HepG2 (cell line): ENCODE measurements around the gene BEST2. TPM values are rescaled to one million over a fixed set of nuclear protein-coding genes. Genes with fewer than 3 reads are reported as not detected.

Source experiments
- ARNT ChIP-seq: fragments of 450-650 bp; IDR thresholded peaks from 2 replicates; pipeline ENCODE4 v1.6.1; 2017
- CERS6 ChIP-seq: sonication (generic); formaldehyde crosslinking; IDR thresholded peaks from 2 replicates; pipeline ENCODE4 v1.5.0; 2020; ENCODE audit warnings: missing genetic modification reagents
- DNMT3B ChIP-seq: conservative IDR thresholded peaks from 2 replicates; pipeline ENCODE4 v1.6.1; 2016; ENCODE audit warnings: missing biosample characterization, control low read depth
- FOXK1 ChIP-seq: sonication (generic); formaldehyde crosslinking; IDR thresholded peaks from 2 replicates; pipeline ENCODE4 v1.4.0; 2020; ENCODE audit warnings: low read depth, missing genetic modification reagents, borderline replicate concordance
- HNRNPK ChIP-seq: fragments of 200-400 bp; formaldehyde crosslinking; IDR thresholded peaks from 2 replicates; pipeline ENCODE4 v1.6.1; 2018; ENCODE audit warnings: low read length, low read depth, moderate library complexity, mild to moderate bottlenecking; ENCODE audit not compliant: poor library complexity, severe bottlenecking
- KAT7 ChIP-seq: IDR thresholded peaks from 2 replicates; pipeline ENCODE4 v1.6.1; 2018; ENCODE audit warnings: borderline replicate concordance, missing compliant biosample characterization
- KLF6 ChIP-seq: IDR thresholded peaks from 2 replicates; pipeline ENCODE4 v1.8.0; 2016; ENCODE audit warnings: missing biosample characterization, missing genetic modification reagents
- LCORL ChIP-seq, 2 experiments: fragments of 450-650 bp in 1 of 2; sonication (generic) in 1 of 2; formaldehyde crosslinking in 1 of 2; IDR thresholded peaks; 2 replicates each; pipeline versions ENCODE4 v1.5.0 to v1.6.1; 2017 to 2020; ENCODE audit warnings: antibody characterized with exemption in 1 of 2, missing genetic modification reagents in 1 of 2
- MXD3 ChIP-seq: IDR thresholded peaks from 2 replicates; pipeline ENCODE4 v1.6.1; 2016; ENCODE audit warnings: mild to moderate bottlenecking, missing biosample characterization, missing genetic modification reagents
- NFIB ChIP-seq: sonication (generic); formaldehyde crosslinking; IDR thresholded peaks from 2 replicates; pipeline ENCODE4 v1.9.0; 2021; ENCODE audit warnings: missing genetic modification reagents, mild to moderate bottlenecking, borderline replicate concordance
- PHB2 ChIP-seq: fragments of 450-650 bp; IDR thresholded peaks from 2 replicates; pipeline ENCODE4 v1.6.1; 2018; ENCODE audit not compliant: partially characterized antibody
- PRPF4 ChIP-seq: fragments of 200-400 bp; formaldehyde crosslinking; IDR thresholded peaks from 2 replicates; pipeline ENCODE4 v1.6.1; 2016; ENCODE audit warnings: low read length, low read depth; ENCODE audit not compliant: poor library complexity, severe bottlenecking
- RBAK ChIP-seq: sonication (generic); formaldehyde crosslinking; IDR thresholded peaks from 2 replicates; pipeline ENCODE4 v1.5.1; 2020; ENCODE audit warnings: mild to moderate bottlenecking, missing genetic modification reagents
- SIN3A ChIP-seq: IDR thresholded peaks from 2 replicates; pipeline ENCODE4 v1.6.1; 2011; ENCODE audit warnings: low read depth, mild to moderate bottlenecking, control low read depth, low read length, borderline replicate concordance
- SSRP1 ChIP-seq: IDR thresholded peaks from 2 replicates; pipeline ENCODE4 v1.6.1; 2016; ENCODE audit warnings: control low read depth
- UBTF ChIP-seq: sonication (generic); formaldehyde crosslinking; IDR thresholded peaks from 2 replicates; pipeline ENCODE4 v1.4.0; 2020; ENCODE audit warnings: mild to moderate bottlenecking, missing genetic modification reagents
- ZBTB39 ChIP-seq: sonication (generic); formaldehyde crosslinking; IDR thresholded peaks from 2 replicates; pipeline ENCODE4 v1.5.0; 2020; ENCODE audit warnings: missing genetic modification reagents
- ZMYM3 ChIP-seq: sonication (generic); formaldehyde crosslinking; IDR thresholded peaks from 2 replicates; pipeline ENCODE4 v1.5.1; 2020; ENCODE audit warnings: mild to moderate bottlenecking, missing genetic modification reagents
- ZNF121 ChIP-seq: sonication (generic); formaldehyde crosslinking; IDR thresholded peaks from 2 replicates; pipeline ENCODE4 v1.5.0; 2020; ENCODE audit warnings: mild to moderate bottlenecking, missing genetic modification reagents
- ZNF205 ChIP-seq: IDR thresholded peaks from 2 replicates; pipeline ENCODE4 v1.6.1; 2018; ENCODE audit warnings: missing biosample characterization, missing genetic modification reagents
- ZNF224 ChIP-seq: sonication (generic); formaldehyde crosslinking; IDR thresholded peaks from 2 replicates; pipeline ENCODE4 v1.5.0; 2020; ENCODE audit warnings: mild to moderate bottlenecking, missing genetic modification reagents
- ZNF350 ChIP-seq: sonication (generic); formaldehyde crosslinking; IDR thresholded peaks from 2 replicates; pipeline ENCODE4 v1.4.0; 2020; ENCODE audit warnings: mild to moderate bottlenecking, low read depth, missing genetic modification reagents, borderline replicate concordance
- ZNF512 ChIP-seq: sonication (generic); formaldehyde crosslinking; IDR thresholded peaks from 2 replicates; pipeline ENCODE4 v1.4.0; 2020; ENCODE audit warnings: mild to moderate bottlenecking, missing genetic modification reagents
- polyA plus RNA-seq, 8 experiments: library from polyadenylated mRNA; depleted of rRNA in 3 of 8; stranded (reverse) in 7 of 8; unstranded in 1 of 8; fragments of >200 nt; fragmentation: Illumina TruSeq in 4 of 8; extraction: Trizol in 4 of 8; gene quantifications; 2 replicates each; pipeline versions ENCODE4 v1.2.1 to v1.2.3, GENCODE V29; 2011 to 2016; ENCODE audit warnings: low read depth in 4 of 8, missing spikeins in 1 of 8, mixed read lengths in 1 of 8; ENCODE audit not compliant: insufficient read depth in 1 of 8
- total RNA-seq, 5 experiments: library from RNA; depleted of rRNA; stranded (reverse); fragments of >200 nt; fragmentation: Illumina TruSeq; extraction: Trizol; gene quantifications; 2 replicates each; pipeline ENCODE4 v1.2.3, GENCODE V29; 2016; ENCODE audit warnings: low read depth in 1 of 5

The BEST2 gene
- total and polyA plus RNA-seq, 2 of the 13 experiments (the other 11 are each of a cell fraction or from before 2014, with no cell fraction given): not detected

GRCh38 chr19:12736995-12737834 lies 14.4 kb upstream of the BEST2 start, which contains the start of gene GET3 (continued):
- no peak for TF ChIP-seq UBTF
- TF ChIP-seq MXD3 (CRISPR knock-in tag): no peak
- no peak for TF ChIP-seq LCORL (IDR thresholded peaks at IDR 0.05)
- peak; percentile 52 for TF ChIP-seq LCORL (CRISPR knock-in tag; IDR thresholded peaks at IDR 0.05)
- no peak for TF ChIP-seq ZBTB39
- no peak for TF ChIP-seq PRPF4
- no peak for TF ChIP-seq NFIB
- TF ChIP-seq RBAK (CRISPR knock-in tag): no peak
- no peak for TF ChIP-seq ZNF224
- TF ChIP-seq FOXK1 (CRISPR knock-in tag): peak; percentile 29; the same call in 1 of the 2 replicates
- TF ChIP-seq ZNF205 (CRISPR knock-in tag): no peak
- no peak for TF ChIP-seq HNRNPK
- peak; percentile 76; the same call in 1 of the 2 replicates for TF ChIP-seq SIN3A
- no peak for TF ChIP-seq ZMYM3 (CRISPR knock-in tag)
- TF ChIP-seq ZNF512 (CRISPR knock-in tag): no peak
- TF ChIP-seq PHB2: no peak
- TF ChIP-seq DNMT3B (CRISPR knock-in tag): no peak
- TF ChIP-seq SSRP1: no peak
- TF ChIP-seq ARNT: no peak
- no peak for TF ChIP-seq KLF6 (CRISPR knock-in tag)
- no peak for TF ChIP-seq CERS6 (CRISPR knock-in tag)
- TF ChIP-seq ZNF350 (CRISPR knock-in tag): peak; percentile 61; the same call in 1 of the 2 replicates
- TF ChIP-seq KAT7 (CRISPR knock-in tag): 0 out of 2 replicates have a peak, but pooled peaks have one; percentile 46
- no peak for TF ChIP-seq ZNF121 (CRISPR knock-in tag)
